GM12891 (cell line): ENCODE results near the gene IST1.

Experiments used
- PAX5 ChIP-seq: IDR thresholded peaks from 2 replicates; pipeline ENCODE4 v1.6.1; 2011; ENCODE audit warnings: low read length, moderate library complexity, mild to moderate bottlenecking; ENCODE audit not compliant: insufficient read depth, severe bottlenecking
- POLR2A ChIP-seq: IDR thresholded peaks from 2 replicates; pipeline ENCODE4 v1.6.1; 2011; ENCODE audit warnings: low read depth, low read length, control low read depth
- POLR2AphosphoS5 ChIP-seq: IDR thresholded peaks from 2 replicates; pipeline ENCODE4 v1.6.1; 2011; ENCODE audit warnings: low read depth, low read length, control low read depth
- POU2F2 ChIP-seq: IDR thresholded peaks from 2 replicates; pipeline ENCODE4 v1.6.1; 2011; ENCODE audit warnings: low read depth, mild to moderate bottlenecking, control low read depth, low read length, moderate library complexity
- SPI1 ChIP-seq: IDR thresholded peaks from 2 replicates; pipeline ENCODE4 v1.6.1; 2011; ENCODE audit warnings: low read depth, low read length, control low read depth
- TAF1 ChIP-seq: IDR thresholded peaks from 2 replicates; pipeline ENCODE4 v1.6.1; 2011; ENCODE audit warnings: low read depth, low read length, control low read depth

DNA sequence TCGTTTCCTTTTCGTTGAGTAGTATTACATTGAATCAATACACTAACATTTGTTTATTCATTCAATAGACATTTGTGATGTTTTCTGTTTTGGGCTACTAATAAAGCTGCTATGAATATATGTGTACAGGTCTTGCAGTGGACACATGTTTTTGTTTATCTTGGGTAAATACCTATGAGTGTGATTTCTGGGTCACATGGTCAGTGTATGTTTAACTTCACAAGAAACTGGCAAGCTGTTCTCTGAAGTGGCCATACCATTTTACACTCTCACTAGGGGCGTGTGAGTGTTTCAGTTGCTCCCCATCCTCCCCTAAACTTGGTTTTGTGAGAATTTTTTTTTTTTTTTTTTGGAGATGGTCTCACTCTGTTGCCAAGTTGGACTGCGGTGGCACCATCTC is 69.9 kb downstream of the IST1 start:
- TF ChIP-seq POLR2A (no peak), POLR2AphosphoS5 (no peak), TAF1 (no peak), POU2F2 (no peak), SPI1 (no peak), PAX5 (no peak)
